GM12878 (cell line): Measurements from ENCODE around the gene C17orf107. TPM values are rescaled to one million over a fixed set of nuclear protein-coding genes. Genes with fewer than 3 reads are reported as not detected.

Experiments
- ASH2L ChIP-seq: fragments of 300-600, 200-600 bp; sonication (generic); IDR thresholded peaks from 2 replicates; pipeline ENCODE4 v1.6.1; 2017; ENCODE audit warnings: low read depth, mild to moderate bottlenecking, borderline replicate concordance
- BCLAF1 ChIP-seq: fragments of 450-650 bp; IDR thresholded peaks from 2 replicates; pipeline ENCODE4 v1.6.1; 2017; ENCODE audit warnings: antibody characterized with exemption, mild to moderate bottlenecking, moderate library complexity
- DPF2 ChIP-seq: fragments of 450-650 bp; IDR thresholded peaks from 2 replicates; pipeline ENCODE4 v1.6.1; 2017; ENCODE audit warnings: mild to moderate bottlenecking
- EGR1 ChIP-seq, 2 experiments: IDR thresholded peaks; 1 replicate in 1 of 2; 2 replicates in 1 of 2; pipeline ENCODE4 v1.6.1; 2011 to 2012; ENCODE audit warnings: low read depth in 2 of 2, low read length in 2 of 2, borderline replicate concordance in 1 of 2, mild to moderate bottlenecking in 1 of 2, moderate library complexity in 1 of 2
- GATAD2B ChIP-seq: fragments of 450-650 bp; conservative IDR thresholded peaks from 2 replicates; pipeline ENCODE4 v1.6.1; 2017; ENCODE audit warnings: low read depth, mild to moderate bottlenecking, moderate library complexity
- LARP7 ChIP-seq: fragments of 450-650 bp; IDR thresholded peaks from 2 replicates; pipeline ENCODE4 v1.6.1; 2017; ENCODE audit warnings: mild to moderate bottlenecking
- MYB ChIP-seq: fragments of 150-350 bp; IDR thresholded peaks from 2 replicates; pipeline ENCODE4 v1.6.1; 2014; ENCODE audit warnings: mild to moderate bottlenecking, low read depth, low read length, borderline replicate concordance
- NR2C1 ChIP-seq: fragments of 450-650 bp; IDR thresholded peaks from 2 replicates; pipeline ENCODE4 v1.6.1; 2017; ENCODE audit warnings: antibody characterized with exemption, mild to moderate bottlenecking, moderate library complexity
- PAX8 ChIP-seq: fragments of 450-650 bp; IDR thresholded peaks from 2 replicates; pipeline ENCODE4 v1.6.1; 2017; ENCODE audit warnings: mild to moderate bottlenecking, moderate library complexity
- POLR2AphosphoS2 ChIP-seq: IDR thresholded peaks from 2 replicates; pipeline ENCODE4 v1.6.1; 2011; ENCODE audit warnings: low read depth, mild to moderate bottlenecking, low read length, improper control_type of control experiment, moderate library complexity
- POLR2AphosphoS5 ChIP-seq: IDR thresholded peaks from 2 replicates; pipeline ENCODE4 v1.6.1; 2011; ENCODE audit warnings: mild to moderate bottlenecking, low read length, inconsistent platforms
- RAD51 ChIP-seq: fragments of 450-650 bp; IDR thresholded peaks from 2 replicates; pipeline ENCODE4 v1.6.1; 2016; ENCODE audit warnings: moderate library complexity, mild to moderate bottlenecking, inconsistent platforms
- RELA ChIP-seq: fragments of 450-650 bp; IDR thresholded peaks from 2 replicates; pipeline ENCODE4 v1.8.0; 2014; ENCODE audit warnings: borderline replicate concordance; ENCODE audit not compliant: partially characterized antibody
- SMAD5 ChIP-seq: IDR thresholded peaks from 2 replicates; pipeline ENCODE4 v1.6.1; 2016; ENCODE audit warnings: antibody characterized with exemption, low read depth
- YY1 ChIP-seq: IDR thresholded peaks from 2 replicates; pipeline ENCODE4 v1.6.1; 2011; ENCODE audit warnings: low read depth, mild to moderate bottlenecking, low read length
- ZBTB33 ChIP-seq: fragments of 450-650 bp; IDR thresholded peaks from 2 replicates; pipeline ENCODE4 v1.6.1; 2017; ENCODE audit warnings: mild to moderate bottlenecking
- ZSCAN29 ChIP-seq: fragments of 450-650 bp; IDR thresholded peaks from 2 replicates; pipeline ENCODE4 v1.6.1; 2017; ENCODE audit warnings: mild to moderate bottlenecking, moderate library complexity
- polyA plus RNA-seq, 11 experiments: library from polyadenylated mRNA; depleted of rRNA in 4 of 11; unstranded in 6 of 11; stranded (reverse) in 5 of 11; fragments of >200 nt; fragmentation: Nextera tagmentation in 4 of 11; fragmentation: Illumina TruSeq in 1 of 11; extraction: Ambion mirVana in 4 of 11; extraction: Trizol in 1 of 11; gene quantifications; 1 replicate in 1 of 11; 2 replicates in 10 of 11; pipeline versions ENCODE4 v1.2.1 to v1.2.3, GENCODE V29; 2011 to 2016; ENCODE audit warnings: inconsistent platforms in 2 of 11, missing spikeins in 2 of 11, low read depth in 1 of 11
- total RNA-seq, 4 experiments: library from RNA; depleted of rRNA in 3 of 4; stranded (reverse); fragments of >200 nt in 3 of 4; fragmentation: Illumina TruSeq in 1 of 4; extraction: Trizol in 1 of 4; gene quantifications; 2 replicates each; pipeline versions ENCODE4 v1.2.1 to v1.2.3, GENCODE V29; 2013 to 2021
- TF ChIP-seq, protein P1 (sequence below): fragments of 450-650 bp; formaldehyde crosslinking; IDR thresholded peaks from 2 replicates; pipeline ENCODE4 v1.5.0; 2022; ENCODE audit warnings: mild to moderate bottlenecking, missing genetic modification characterization
- TF ChIP-seq, protein P2 (sequence below): fragments of 450-650 bp; IDR thresholded peaks from 2 replicates; pipeline ENCODE4 v1.6.1; 2016; ENCODE audit warnings: mild to moderate bottlenecking

The C17orf107 gene
- total and polyA plus RNA-seq, 10 of the 15 experiments (the other 5 are each of a cell fraction or from before 2014, with no cell fraction given), result 0.05 to 0.46 (median 0.11) TPM; not detected in 3

- TF ChIP-seq DPF2 (peak; percentile 70; the same call in 1 of the 2 replicates), YY1 (0 out of 2 replicates have a peak, but pooled peaks have one; percentile 43), ASH2L (no peak), RAD51 (no peak), ZBTB33 (no peak), SMAD5 (peak; percentile 21; the same call in 1 of the 2 replicates), MYB (no peak), NR2C1 (peak; percentile 69), PAX8 (no peak), POLR2AphosphoS5 (peak; percentile 59), GATAD2B (peak; percentile 69), RELA (peak; percentile 70), LARP7 (peak; percentile 22; the same call in 1 of the 2 replicates), EGR1 (IDR thresholded peaks at IDR 0.05; ENCODE audit: borderline replicate concordance in 1 of 2, low read depth in 2 of 2, low read length in 2 of 2) (peak in 1 of 2 experiments; percentile 64; a peak in 2 of 3 replicates), POLR2AphosphoS2 (peak; percentile 74; the same call in 1 of the 2 replicates), ZSCAN29 (peak; percentile 48; the same call in 1 of the 2 replicates), BCLAF1 (no peak)
- TF ChIP-seq, protein P1, sequence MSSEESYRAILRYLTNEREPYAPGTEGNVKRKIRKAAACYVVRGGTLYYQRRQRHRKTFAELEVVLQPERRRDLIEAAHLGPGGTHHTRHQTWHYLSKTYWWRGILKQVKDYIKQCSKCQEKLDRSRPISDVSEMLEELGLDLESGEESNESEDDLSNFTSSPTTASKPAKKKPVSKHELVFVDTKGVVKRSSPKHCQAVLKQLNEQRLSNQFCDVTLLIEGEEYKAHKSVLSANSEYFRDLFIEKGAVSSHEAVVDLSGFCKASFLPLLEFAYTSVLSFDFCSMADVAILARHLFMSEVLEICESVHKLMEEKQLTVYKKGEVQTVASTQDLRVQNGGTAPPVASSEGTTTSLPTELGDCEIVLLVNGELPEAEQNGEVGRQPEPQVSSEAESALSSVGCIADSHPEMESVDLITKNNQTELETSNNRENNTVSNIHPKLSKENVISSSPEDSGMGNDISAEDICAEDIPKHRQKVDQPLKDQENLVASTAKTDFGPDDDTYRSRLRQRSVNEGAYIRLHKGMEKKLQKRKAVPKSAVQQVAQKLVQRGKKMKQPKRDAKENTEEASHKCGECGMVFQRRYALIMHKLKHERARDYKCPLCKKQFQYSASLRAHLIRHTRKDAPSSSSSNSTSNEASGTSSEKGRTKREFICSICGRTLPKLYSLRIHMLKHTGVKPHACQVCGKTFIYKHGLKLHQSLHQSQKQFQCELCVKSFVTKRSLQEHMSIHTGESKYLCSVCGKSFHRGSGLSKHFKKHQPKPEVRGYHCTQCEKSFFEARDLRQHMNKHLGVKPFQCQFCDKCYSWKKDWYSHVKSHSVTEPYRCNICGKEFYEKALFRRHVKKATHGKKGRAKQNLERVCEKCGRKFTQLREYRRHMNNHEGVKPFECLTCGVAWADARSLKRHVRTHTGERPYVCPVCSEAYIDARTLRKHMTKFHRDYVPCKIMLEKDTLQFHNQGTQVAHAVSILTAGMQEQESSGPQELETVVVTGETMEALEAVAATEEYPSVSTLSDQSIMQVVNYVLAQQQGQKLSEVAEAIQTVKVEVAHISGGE (CRISPR knock-in tag), result peak; percentile 52
- TF ChIP-seq, protein P2, sequence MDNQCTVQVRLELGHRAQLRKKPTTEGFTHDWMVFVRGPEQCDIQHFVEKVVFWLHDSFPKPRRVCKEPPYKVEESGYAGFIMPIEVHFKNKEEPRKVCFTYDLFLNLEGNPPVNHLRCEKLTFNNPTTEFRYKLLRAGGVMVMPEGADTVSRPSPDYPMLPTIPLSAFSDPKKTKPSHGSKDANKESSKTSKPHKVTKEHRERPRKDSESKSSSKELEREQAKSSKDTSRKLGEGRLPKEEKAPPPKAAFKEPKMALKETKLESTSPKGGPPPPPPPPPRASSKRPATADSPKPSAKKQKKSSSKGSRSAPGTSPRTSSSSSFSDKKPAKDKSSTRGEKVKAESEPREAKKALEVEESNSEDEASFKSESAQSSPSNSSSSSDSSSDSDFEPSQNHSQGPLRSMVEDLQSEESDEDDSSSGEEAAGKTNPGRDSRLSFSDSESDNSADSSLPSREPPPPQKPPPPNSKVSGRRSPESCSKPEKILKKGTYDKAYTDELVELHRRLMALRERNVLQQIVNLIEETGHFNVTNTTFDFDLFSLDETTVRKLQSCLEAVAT, result peak; percentile 85
These were observed 48.3 kb downstream of the C17orf107 start (continued) for GRCh38 chr17:4947411-4948165.
